K562 (cell line): ENCODE data around the gene MED13L. TPM values are rescaled to one million over a fixed set of nuclear protein-coding genes. Genes with fewer than 3 reads are reported as not detected.

ENCODE experiments used
- CBFA2T2 ChIP-seq: fragments of 450-650 bp; conservative IDR thresholded peaks from 2 replicates; pipeline ENCODE4 v1.6.1; 2017; ENCODE audit warnings: mild to moderate bottlenecking
- ETV5 ChIP-seq: sonication (generic); formaldehyde crosslinking; IDR thresholded peaks from 2 replicates; pipeline ENCODE4 v1.4.0; 2020; ENCODE audit warnings: low read depth, mild to moderate bottlenecking, missing genetic modification reagents
- GATAD2A ChIP-seq: fragments of 450-650 bp; IDR thresholded peaks from 2 replicates; pipeline ENCODE4 v1.6.1; 2017
- PTBP1 ChIP-seq: fragments of 200-400 bp; formaldehyde crosslinking; IDR thresholded peaks from 2 replicates; pipeline ENCODE4 v1.6.1; 2017; ENCODE audit warnings: low read depth, low read length
- RAD51 ChIP-seq: fragments of 450-650 bp; IDR thresholded peaks from 2 replicates; pipeline ENCODE4 v1.7.1; 2016; ENCODE audit warnings: low read depth, mild to moderate bottlenecking, borderline replicate concordance
- RFX5 ChIP-seq: IDR thresholded peaks from 2 replicates; pipeline ENCODE4 v1.6.1; 2011; ENCODE audit warnings: low read depth, mild to moderate bottlenecking, improper control_type of control experiment, low read length
- SOX6 ChIP-seq: fragments of 450-650 bp; IDR thresholded peaks from 2 replicates; pipeline ENCODE4 v1.6.1; 2014; ENCODE audit warnings: mild to moderate bottlenecking
- UBTF ChIP-seq, 2 experiments: IDR thresholded peaks; 2 replicates each; pipeline ENCODE4 v1.6.1; 2012; ENCODE audit warnings: improper control_type of control experiment in 2 of 2, low read depth in 2 of 2, low read length in 2 of 2, borderline replicate concordance in 1 of 2
- ZNF75A ChIP-seq: fragments of 450-650 bp; formaldehyde crosslinking; IDR thresholded peaks from 2 replicates; pipeline ENCODE4 v1.4.0; 2020; ENCODE audit warnings: mild to moderate bottlenecking
- polyA plus RNA-seq, 8 experiments: library from polyadenylated mRNA; depleted of rRNA in 4 of 8; stranded (reverse) in 5 of 8; unstranded in 3 of 8; fragments of >200 nt; fragmentation: Nextera tagmentation in 2 of 8; fragmentation: Illumina TruSeq in 1 of 8; extraction: Ambion mirVana in 2 of 8; extraction: Trizol in 1 of 8; gene quantifications; 2 replicates each; pipeline versions ENCODE4 v1.2.1 to v1.2.3, GENCODE V29; 2011 to 2014; ENCODE audit warnings: inconsistent platforms in 1 of 8, missing spikeins in 1 of 8
- total RNA-seq, 7 experiments: library from RNA; depleted of rRNA in 6 of 7; stranded (reverse); fragments of >200 nt in 6 of 7; fragmentation: Illumina TruSeq in 2 of 7; extraction: Trizol in 2 of 7; gene quantifications; 2 replicates each; pipeline versions ENCODE4 v1.2.1 to v1.2.3, GENCODE V29; 2011 to 2021; ENCODE audit warnings: low replicate concordance in 1 of 7
- TF ChIP-seq, protein P1 (sequence below): IDR thresholded peaks from 2 replicates; pipeline ENCODE4 v1.6.1; 2012; ENCODE audit warnings: low read depth, low read length, improper control_type of control experiment, borderline replicate concordance

Gene MED13L
- total and polyA plus RNA-seq, 9 of the 15 experiments (the other 6 are each of a cell fraction or from before 2014, with no cell fraction given), result 13.4 to 90.3 (median 36.9) TPM

GRCh38 chr12:116130431-116130830, 147.1 kb downstream of the MED13L start (continued):
- TF ChIP-seq SOX6 (0 out of 2 replicates have a peak, but pooled peaks have one; percentile 25), PTBP1 (no peak), CBFA2T2 (peak; percentile 43; the same call in 1 of the 2 replicates), GATAD2A (no peak), UBTF (IDR thresholded peaks at IDR 0.05; ENCODE audit: borderline replicate concordance in 1 of 2, low read depth in 2 of 2, low read length in 2 of 2) (no peak), RFX5 (no peak), RAD51 (no peak), ZNF75A (no peak), ETV5 (CRISPR knock-in tag) (no peak)
- TF ChIP-seq, protein P1, sequence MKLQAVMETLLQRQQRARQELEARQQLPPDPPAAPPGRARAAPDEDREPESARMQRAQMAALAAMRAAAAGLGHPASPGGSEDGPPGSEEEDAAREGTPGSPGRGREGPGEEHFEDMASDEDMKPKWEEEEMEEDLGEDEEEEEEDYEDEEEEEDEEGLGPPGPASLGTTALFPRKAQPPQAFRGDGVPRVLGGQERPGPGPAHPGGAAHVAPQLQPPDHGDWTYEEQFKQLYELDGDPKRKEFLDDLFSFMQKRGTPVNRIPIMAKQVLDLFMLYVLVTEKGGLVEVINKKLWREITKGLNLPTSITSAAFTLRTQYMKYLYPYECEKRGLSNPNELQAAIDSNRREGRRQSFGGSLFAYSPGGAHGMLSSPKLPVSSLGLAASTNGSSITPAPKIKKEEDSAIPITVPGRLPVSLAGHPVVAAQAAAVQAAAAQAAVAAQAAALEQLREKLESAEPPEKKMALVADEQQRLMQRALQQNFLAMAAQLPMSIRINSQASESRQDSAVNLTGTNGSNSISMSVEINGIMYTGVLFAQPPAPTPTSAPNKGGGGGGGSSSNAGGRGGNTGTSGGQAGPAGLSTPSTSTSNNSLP, result no peak
- TF ChIP-seq, all 486 proteins: peak for 13
